Measurements from ENCODE around the gene R3HDM4.
A peak's percentile ranks its signal among the peaks of the same experiment; 100 is the strongest.

Gene R3HDM4

DNA sequence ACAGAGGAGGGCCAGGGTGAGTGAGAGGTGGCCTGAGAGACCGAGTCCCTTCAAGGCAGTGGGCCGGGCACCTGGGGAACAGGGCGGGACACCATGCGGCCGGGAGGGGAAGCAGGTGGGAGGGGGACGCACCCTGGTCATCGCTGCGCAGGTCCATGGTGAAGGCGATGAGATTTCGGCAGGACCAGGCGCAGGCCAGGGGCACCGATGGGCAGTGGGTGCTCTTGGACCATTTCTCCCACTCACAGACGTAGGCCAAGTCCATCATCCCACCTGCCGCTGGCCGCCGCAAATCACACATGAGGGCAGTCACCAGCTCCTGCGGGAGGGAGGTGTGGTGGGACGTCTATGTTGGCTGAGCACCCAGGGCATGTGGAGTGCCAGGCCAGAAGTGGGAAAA lies 22.2 kb downstream of the R3HDM4 start:
- no peak for DNase-seq
- Histone ChIP-seq H3K27me3 (replicated peaks; ENCODE audit: control insufficient read depth, insufficient read depth, low read length, poor library complexity, severe bottlenecking) (no peaks in the 10 kb centered on the region), H3K36me3 (ENCODE audit: control insufficient read depth, insufficient read depth, low read length) (peaks cover 32% of the 10 kb centered on the region), H3K9me3 (ENCODE audit: control insufficient read depth, low read length) (no peaks in the 10 kb centered on the region), H3K4me1 (ENCODE audit: control insufficient read depth, insufficient read depth, low read length, poor library complexity, severe bottlenecking) (peaks cover 18% of the 10 kb centered on the region), H3K4me3 (ENCODE audit: insufficient read depth, low read depth, low read length, poor library complexity, severe bottlenecking) (no peak overlapping the region), H3K27ac (ENCODE audit: insufficient read depth, low read length, poor library complexity, severe bottlenecking) (no peak overlapping the region)

DNA sequence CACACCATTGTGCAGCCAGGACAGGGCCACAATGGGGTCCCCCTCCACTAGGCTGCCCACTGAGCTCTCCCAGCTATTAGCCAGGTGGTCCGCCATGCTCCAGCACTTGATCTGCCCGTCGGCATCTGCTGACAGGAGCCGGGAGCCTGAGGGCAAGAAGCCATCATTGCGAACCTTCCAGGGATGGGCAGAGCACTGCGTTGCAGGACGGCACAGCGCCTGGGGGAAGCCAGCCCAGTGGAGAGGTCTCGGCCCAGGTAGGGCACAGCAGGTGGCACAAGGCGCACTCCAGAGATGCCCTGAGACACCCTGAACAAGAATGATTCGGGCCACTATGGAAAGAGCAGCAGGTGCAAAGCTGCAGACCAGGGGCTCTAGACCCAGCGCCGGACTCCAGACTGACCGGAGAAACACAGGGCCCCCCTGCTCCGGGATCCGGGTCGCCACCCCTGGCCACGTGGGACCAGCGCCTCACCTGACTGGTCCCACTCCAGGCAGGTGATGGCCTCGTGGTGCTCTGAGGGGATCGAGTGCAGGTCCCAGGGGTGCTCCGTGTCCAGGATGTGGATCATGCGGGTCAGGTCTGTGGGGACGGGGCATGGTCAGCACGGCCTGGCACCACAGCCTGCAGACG lies 23.2 kb downstream of the R3HDM4 start:
- Histone ChIP-seq H3K36me3 (ENCODE audit: control insufficient read depth, insufficient read depth, low read length) (peaks cover 41% of the 10 kb centered on the region), H3K9me3 (ENCODE audit: control insufficient read depth, low read length) (no peaks in the 10 kb centered on the region), H3K4me3 (ENCODE audit: insufficient read depth, low read depth, low read length, poor library complexity, severe bottlenecking) (no peak overlapping the region), H3K4me1 (ENCODE audit: control insufficient read depth, insufficient read depth, low read length, poor library complexity, severe bottlenecking) (peaks cover 18% of the 10 kb centered on the region), H3K27ac (ENCODE audit: insufficient read depth, low read length, poor library complexity, severe bottlenecking) (no peak overlapping the region), H3K27me3 (replicated peaks; ENCODE audit: control insufficient read depth, insufficient read depth, low read length, poor library complexity, severe bottlenecking) (no peaks in the 10 kb centered on the region)
- no peak for DNase-seq

DNA sequence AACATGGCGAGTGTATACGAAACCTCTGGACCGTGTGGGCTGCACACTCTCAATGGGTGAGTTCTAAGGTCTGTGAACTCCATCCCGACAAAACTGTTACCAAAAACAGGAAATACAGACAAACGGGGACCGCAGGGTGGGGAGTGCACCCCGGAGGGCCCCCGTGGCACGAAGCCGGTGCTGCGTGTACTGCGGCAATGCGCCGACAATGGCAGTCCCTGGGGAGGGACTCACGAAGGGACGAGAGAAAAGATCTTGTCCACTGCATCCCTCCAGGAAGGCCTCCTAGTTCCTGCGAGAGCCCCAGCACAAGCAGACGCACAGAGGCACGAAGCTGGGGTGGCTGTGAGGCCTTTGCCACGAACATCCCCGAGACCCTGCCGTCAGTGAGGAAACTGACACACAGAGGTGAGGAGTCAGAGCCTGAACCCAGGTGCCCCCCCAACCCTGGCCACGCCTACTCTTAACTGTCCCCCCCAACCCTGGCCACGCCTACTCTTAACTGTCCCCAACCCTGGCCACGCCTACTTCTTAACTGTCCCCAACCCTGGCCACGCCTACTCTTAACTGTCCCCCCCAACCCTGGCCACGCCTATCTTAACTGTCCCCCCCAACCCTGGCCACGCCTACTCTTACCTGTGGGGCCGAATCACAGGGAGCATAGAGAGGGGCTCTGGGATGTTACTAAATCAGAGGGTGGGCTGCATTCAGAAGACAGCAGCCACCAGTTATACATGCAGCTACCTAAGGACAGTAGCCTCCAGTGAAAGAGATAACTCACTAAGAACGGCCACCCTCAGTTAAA lies 24.2 kb downstream of the R3HDM4 start:
- Histone ChIP-seq H3K9me3 (ENCODE audit: control insufficient read depth, low read length) (no peaks in the 10 kb centered on the region), H3K36me3 (ENCODE audit: control insufficient read depth, insufficient read depth, low read length) (peaks cover 49% of the 10 kb centered on the region), H3K4me1 (ENCODE audit: control insufficient read depth, insufficient read depth, low read length, poor library complexity, severe bottlenecking) (peaks cover 17% of the 10 kb centered on the region), H3K27me3 (replicated peaks; ENCODE audit: control insufficient read depth, insufficient read depth, low read length, poor library complexity, severe bottlenecking) (no peaks in the 10 kb centered on the region), H3K27ac (ENCODE audit: insufficient read depth, low read length, poor library complexity, severe bottlenecking) (peak overlapping the region; percentile 28), H3K4me3 (ENCODE audit: insufficient read depth, low read depth, low read length, poor library complexity, severe bottlenecking) (no peak overlapping the region)
- DNase-seq, result peak in 1 of 3 donors; percentile 59

DNA sequence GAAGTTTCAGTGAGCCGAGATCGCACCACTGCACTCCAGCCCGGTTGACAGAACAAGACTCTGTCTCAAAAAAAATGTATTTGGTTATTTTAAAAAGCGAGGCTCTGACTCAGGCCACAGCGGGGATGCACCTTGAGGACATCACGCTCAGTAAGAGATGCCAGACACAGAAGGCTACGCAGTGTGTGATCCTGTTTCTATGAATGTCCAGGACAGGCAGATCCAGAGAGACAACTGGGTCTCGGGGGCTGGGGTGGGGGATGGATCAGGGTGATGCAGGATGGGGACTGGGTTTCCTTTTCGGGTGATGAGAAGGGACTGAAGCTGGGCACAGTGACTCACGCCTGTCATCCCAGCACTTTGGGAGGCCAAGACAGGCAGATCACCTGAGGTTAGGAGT lies 25.4 kb downstream of the R3HDM4 start:
- Histone ChIP-seq H3K27me3 (replicated peaks; ENCODE audit: control insufficient read depth, insufficient read depth, low read length, poor library complexity, severe bottlenecking) (no peaks in the 10 kb centered on the region), H3K9me3 (ENCODE audit: control insufficient read depth, low read length) (no peaks in the 10 kb centered on the region), H3K4me3 (ENCODE audit: insufficient read depth, low read depth, low read length, poor library complexity, severe bottlenecking) (no peak overlapping the region), H3K27ac (ENCODE audit: insufficient read depth, low read length, poor library complexity, severe bottlenecking) (no peak overlapping the region), H3K4me1 (ENCODE audit: control insufficient read depth, insufficient read depth, low read length, poor library complexity, severe bottlenecking) (peaks cover 11% of the 10 kb centered on the region), H3K36me3 (ENCODE audit: control insufficient read depth, insufficient read depth, low read length) (peaks cover 60% of the 10 kb centered on the region)
- no peak for DNase-seq

DNA sequence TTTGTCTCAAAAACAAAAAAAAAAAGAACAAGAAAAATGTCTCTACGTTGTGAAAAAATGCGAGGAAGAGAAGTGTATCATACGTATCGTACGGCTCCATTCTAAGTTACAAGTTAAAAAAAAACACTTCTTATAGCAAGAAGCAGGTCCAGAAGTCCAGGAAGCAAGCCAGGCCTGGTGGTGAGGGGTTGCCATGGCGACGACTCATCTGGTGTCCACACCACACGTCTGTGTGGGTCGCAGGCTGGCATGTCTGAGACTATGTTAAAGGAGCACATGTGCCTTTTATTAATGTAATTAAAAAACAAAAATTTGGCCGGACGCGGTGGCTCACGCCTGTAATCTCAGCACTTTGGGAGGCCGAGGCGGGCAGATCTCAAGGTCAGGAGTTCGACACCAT lies 25.9 kb downstream of the R3HDM4 start:
- DNase-seq, result no peak
- H3K27ac ChIP-seq (ENCODE audit: insufficient read depth, low read length, poor library complexity, severe bottlenecking), result no peak overlapping the region
- H3K9me3 ChIP-seq (ENCODE audit: control insufficient read depth, low read length), result no peaks in the 10 kb centered on the region
- no peaks in the 10 kb centered on the region for H3K27me3 ChIP-seq (replicated peaks; ENCODE audit: control insufficient read depth, insufficient read depth, low read length, poor library complexity, severe bottlenecking)
- peaks cover 7% of the 10 kb centered on the region for H3K4me1 ChIP-seq (ENCODE audit: control insufficient read depth, insufficient read depth, low read length, poor library complexity, severe bottlenecking)
- H3K36me3 ChIP-seq (ENCODE audit: control insufficient read depth, insufficient read depth, low read length), result peaks cover 61% of the 10 kb centered on the region
- H3K4me3 ChIP-seq (ENCODE audit: insufficient read depth, low read depth, low read length, poor library complexity, severe bottlenecking), result no peak overlapping the region

DNA sequence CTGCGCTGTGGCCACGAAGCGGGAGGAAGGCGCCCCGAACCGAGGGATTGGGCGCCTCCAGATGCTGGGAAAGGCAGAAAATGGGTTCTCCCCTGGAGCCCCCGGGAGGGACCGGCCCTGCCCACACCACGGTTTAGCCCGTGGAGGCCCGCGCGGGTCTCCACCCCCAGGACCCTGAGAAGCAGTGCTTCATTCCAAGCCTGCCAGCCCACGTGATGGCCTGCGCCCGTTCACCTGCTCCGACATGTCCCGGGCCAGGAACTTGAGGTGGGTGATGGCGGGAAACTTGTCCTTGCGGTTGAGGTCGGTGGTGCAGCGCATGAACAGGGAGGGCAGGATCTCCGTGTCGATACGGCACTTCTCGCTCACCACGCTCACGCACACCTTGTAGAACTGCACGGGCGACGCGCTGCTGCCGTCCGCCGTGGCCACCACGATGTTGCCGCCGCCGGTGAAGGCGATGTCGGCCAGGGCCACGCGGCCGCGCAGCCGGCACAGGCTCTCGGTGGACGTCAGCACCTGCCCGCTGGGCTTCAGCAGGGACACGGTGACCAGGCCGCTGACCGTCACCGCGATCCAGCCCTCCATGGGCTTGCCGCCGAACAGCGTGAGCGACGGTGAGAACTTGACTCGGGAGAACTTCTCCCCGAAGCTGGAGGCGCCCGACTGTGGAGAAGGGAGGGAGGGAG lies 27.3 kb downstream of the R3HDM4 start:
- H3K27me3 ChIP-seq (replicated peaks; ENCODE audit: control insufficient read depth, insufficient read depth, low read length, poor library complexity, severe bottlenecking), result no peaks in the 10 kb centered on the region
- H3K4me3 ChIP-seq (ENCODE audit: insufficient read depth, low read depth, low read length, poor library complexity, severe bottlenecking), result no peak overlapping the region
- H3K27ac ChIP-seq (ENCODE audit: insufficient read depth, low read length, poor library complexity, severe bottlenecking), result no peak overlapping the region
- H3K9me3 ChIP-seq (ENCODE audit: control insufficient read depth, low read length), result no peaks in the 10 kb centered on the region
- no peak for DNase-seq
- H3K36me3 ChIP-seq (ENCODE audit: control insufficient read depth, insufficient read depth, low read length), result peaks cover 74% of the 10 kb centered on the region
- no peaks in the 10 kb centered on the region for H3K4me1 ChIP-seq (ENCODE audit: control insufficient read depth, insufficient read depth, low read length, poor library complexity, severe bottlenecking)

DNA sequence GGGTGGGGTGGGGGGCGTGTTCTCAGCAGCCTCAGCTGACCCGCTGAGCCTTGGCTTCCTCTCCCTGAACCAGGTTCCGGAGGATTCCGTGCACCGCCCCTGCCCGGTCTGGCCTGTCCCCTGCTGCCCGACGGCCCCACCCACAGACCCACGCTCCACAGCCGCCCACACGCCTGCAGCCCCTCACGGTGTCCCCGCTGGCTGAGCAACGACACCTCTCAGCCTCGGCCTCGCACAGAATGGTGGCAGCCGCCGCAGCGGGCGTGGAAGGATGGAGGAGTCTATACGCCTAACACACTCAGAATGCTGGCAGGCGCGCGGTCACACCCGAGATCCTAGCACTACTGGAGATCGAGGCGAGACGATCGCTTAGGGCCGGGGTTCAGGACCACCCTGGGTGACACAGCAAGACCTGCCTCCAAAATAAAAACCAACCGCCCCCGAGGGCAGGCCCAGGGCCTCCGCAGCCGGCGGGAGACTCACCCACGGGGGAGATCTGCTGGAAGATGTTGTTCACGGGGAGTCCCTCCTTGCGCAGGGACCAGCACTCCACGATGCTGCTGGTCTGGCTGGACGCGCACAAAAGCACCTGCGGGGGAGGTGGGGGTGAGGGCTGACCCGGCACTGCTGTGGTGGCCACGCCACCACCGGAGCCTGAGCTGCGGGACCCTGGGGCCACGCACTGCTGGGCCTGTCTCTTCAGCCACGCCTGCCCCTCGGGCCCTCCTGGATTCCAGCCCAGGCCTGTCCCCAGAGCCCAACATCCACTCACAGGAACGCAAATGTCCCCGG lies 28.4 kb downstream of the R3HDM4 start:
- peaks cover 73% of the 10 kb centered on the region for H3K36me3 ChIP-seq (ENCODE audit: control insufficient read depth, insufficient read depth, low read length)
- H3K27me3 ChIP-seq (replicated peaks; ENCODE audit: control insufficient read depth, insufficient read depth, low read length, poor library complexity, severe bottlenecking), result no peaks in the 10 kb centered on the region
- no peak overlapping the region for H3K27ac ChIP-seq (ENCODE audit: insufficient read depth, low read length, poor library complexity, severe bottlenecking)
- no peak overlapping the region for H3K4me3 ChIP-seq (ENCODE audit: insufficient read depth, low read depth, low read length, poor library complexity, severe bottlenecking)
- H3K4me1 ChIP-seq (ENCODE audit: control insufficient read depth, insufficient read depth, low read length, poor library complexity, severe bottlenecking), result no peaks in the 10 kb centered on the region
- DNase-seq, result no peak
- H3K9me3 ChIP-seq (ENCODE audit: control insufficient read depth, low read length), result no peaks in the 10 kb centered on the region

DNA sequence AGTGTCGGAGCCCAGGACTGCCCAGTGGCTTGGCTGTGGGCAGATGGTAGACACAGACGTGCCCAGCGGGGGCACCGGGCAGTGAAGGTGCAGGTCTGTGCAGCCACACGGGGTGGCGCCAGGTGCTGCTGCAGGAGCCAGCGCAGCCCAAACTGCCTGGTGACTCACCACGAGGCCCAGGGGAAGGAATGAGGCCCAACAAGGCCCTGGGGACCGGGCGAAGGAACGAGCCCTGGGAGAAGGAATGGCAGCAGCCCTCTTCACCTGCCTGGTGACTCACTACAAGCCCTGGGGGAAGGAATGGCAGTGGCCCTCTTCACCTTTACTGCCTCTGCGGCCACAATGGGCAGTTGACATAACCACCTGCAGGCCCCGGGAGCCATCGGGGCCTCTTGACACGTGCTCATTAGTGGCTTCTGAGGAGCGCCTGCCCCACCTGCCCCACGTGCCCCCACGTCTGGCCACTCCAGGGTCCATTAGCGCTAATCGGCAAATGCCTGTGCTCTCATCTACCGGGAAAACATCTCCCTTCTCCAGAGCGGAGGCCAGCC lies 29.3 kb downstream of the R3HDM4 start:
- no peak for DNase-seq
- Histone ChIP-seq H3K36me3 (ENCODE audit: control insufficient read depth, insufficient read depth, low read length) (peaks cover 66% of the 10 kb centered on the region), H3K27ac (ENCODE audit: insufficient read depth, low read length, poor library complexity, severe bottlenecking) (no peak overlapping the region), H3K4me1 (ENCODE audit: control insufficient read depth, insufficient read depth, low read length, poor library complexity, severe bottlenecking) (no peaks in the 10 kb centered on the region), H3K9me3 (ENCODE audit: control insufficient read depth, low read length) (no peaks in the 10 kb centered on the region), H3K27me3 (replicated peaks; ENCODE audit: control insufficient read depth, insufficient read depth, low read length, poor library complexity, severe bottlenecking) (no peaks in the 10 kb centered on the region), H3K4me3 (ENCODE audit: insufficient read depth, low read depth, low read length, poor library complexity, severe bottlenecking) (no peak overlapping the region)

DNA sequence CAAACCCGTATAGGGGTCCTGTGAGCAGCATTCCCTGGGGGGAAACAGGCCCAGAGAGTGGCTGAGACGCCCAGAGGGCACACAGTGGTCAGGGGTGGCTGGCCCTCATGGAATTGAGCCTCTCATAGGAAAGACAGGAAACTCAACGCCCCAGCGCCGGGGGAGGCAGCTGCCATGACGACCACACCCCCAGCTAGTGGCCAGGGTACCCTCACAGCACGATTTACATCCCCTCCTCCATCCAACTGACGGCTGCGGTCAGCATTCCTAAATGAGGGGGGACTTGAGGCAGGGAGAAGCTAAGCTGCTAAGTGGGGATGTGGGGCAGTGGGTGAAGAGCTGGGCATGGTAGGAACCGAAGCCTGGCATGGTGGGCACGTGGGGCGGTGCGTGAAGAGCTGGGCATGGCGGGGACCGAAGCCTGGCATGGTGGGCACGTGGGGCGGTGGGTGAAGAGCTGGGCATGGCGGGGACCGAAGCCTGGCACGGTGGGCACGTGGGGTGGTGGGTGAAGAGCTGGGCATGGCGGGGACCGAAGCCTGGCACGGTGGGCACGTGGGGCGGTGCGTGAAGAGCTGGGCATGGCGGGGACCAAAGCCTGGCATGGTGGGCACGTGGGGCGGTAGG lies 30.0 kb downstream of the R3HDM4 start:
- H3K4me3 ChIP-seq (ENCODE audit: insufficient read depth, low read depth, low read length, poor library complexity, severe bottlenecking), result no peak overlapping the region
- H3K36me3 ChIP-seq (ENCODE audit: control insufficient read depth, insufficient read depth, low read length), result peaks cover 63% of the 10 kb centered on the region
- H3K27me3 ChIP-seq (replicated peaks; ENCODE audit: control insufficient read depth, insufficient read depth, low read length, poor library complexity, severe bottlenecking), result no peaks in the 10 kb centered on the region
- H3K9me3 ChIP-seq (ENCODE audit: control insufficient read depth, low read length), result no peaks in the 10 kb centered on the region
- no peak for DNase-seq
- no peak overlapping the region for H3K27ac ChIP-seq (ENCODE audit: insufficient read depth, low read length, poor library complexity, severe bottlenecking)
- no peaks in the 10 kb centered on the region for H3K4me1 ChIP-seq (ENCODE audit: control insufficient read depth, insufficient read depth, low read length, poor library complexity, severe bottlenecking)
